Stimulated activated CD8-positive, alpha-beta memory T cell treated with anti-CD3 and anti-CD28 coated beads, Interleukin-15, amount 100 ng/mL, for 4 hours (primary cell): ENCODE results near the gene PSEN1.

ENCODE experiments used
- DNase-seq, 2 donors: peaks; one replicate each; pipeline ENCODE4 v3.0.0-alpha.2; 2020; ENCODE audit warnings: low read depth in 2 of 2

The PSEN1 gene

GRCh38 chr14:73220061-73220460 is 83.8 kb downstream of the PSEN1 start:
- DNase-seq = no peak

- no peak for DNase-seq
Observed at GRCh38 chr14:73220634-73221033, 84.3 kb downstream of the PSEN1 start.

GRCh38 chr14:73221945-73222344 is 85.6 kb downstream of the PSEN1 start:
- DNase-seq = no peak

GRCh38 chr14:73223049-73223448 is 86.7 kb downstream of the PSEN1 start:
- DNase-seq = no peak

- no peak for DNase-seq
Observed at GRCh38 chr14:73225496-73225895, 89.2 kb downstream of the PSEN1 start.

- DNase-seq = no peak
Observed at GRCh38 chr14:73227812-73228781, 91.8 kb downstream of the PSEN1 start.

- DNase-seq = no peak
Observed at GRCh38 chr14:73230051-73230450, 93.7 kb downstream of the PSEN1 start.

- DNase-seq = no peak
Observed at GRCh38 chr14:73231981-73232851, 95.9 kb downstream of the PSEN1 start.

- no peak for DNase-seq
Observed at GRCh38 chr14:73232984-73233383, 96.7 kb downstream of the PSEN1 start.

GRCh38 chr14:73233564-73233963 is 97.3 kb downstream of the PSEN1 start:
- no peak for DNase-seq

- DNase-seq = no peak
Observed at GRCh38 chr14:73234029-73234428, 97.7 kb downstream of the PSEN1 start.

GRCh38 chr14:73234586-73235394 is 98.5 kb downstream of the PSEN1 start:
- no peak for DNase-seq

GRCh38 chr14:73235531-73236155 is 99.3 kb downstream of the PSEN1 start:
- no peak for DNase-seq

GRCh38 chr14:73236157-73236556 is 99.8 kb downstream of the PSEN1 start:
- DNase-seq = no peak

- no peak for DNase-seq
Observed at GRCh38 chr14:73236752-73237218, 100.5 kb downstream of the PSEN1 start.

GRCh38 chr14:73237219-73237785 is 101.0 kb downstream of the PSEN1 start, which contains the start of gene PAPLN:
PAPLN (plus strand) TSS chr14:73237506; CDS start chr14:73239779, 2,273 bp downstream.
- no peak for DNase-seq

- no peak for DNase-seq
Observed at GRCh38 chr14:73237786-73238423, 101.6 kb downstream of the PSEN1 start.

GRCh38 chr14:73238424-73238852 is 102.1 kb downstream of the PSEN1 start:
- DNase-seq = no peak

GRCh38 chr14:73238941-73239340 is 102.6 kb downstream of the PSEN1 start:
- DNase-seq = no peak
